NCI-H2196 treated with DMSO at 0.1 percent for 48 hours (cell line): ENCODE results near the gene EEF1G.
"Not testable (repeated sequence)": the region's sequence is repeated elsewhere in the genome, so short reads cannot be mapped to it uniquely, and the experiment has no call there.

Source experiments
- DNase-seq: peaks from one replicate; lab custom pipeline; 2025; ENCODE audit not compliant: unreplicated experiment; lab: John Stamatoyannopoulos, UW

The EEF1G gene

DNA sequence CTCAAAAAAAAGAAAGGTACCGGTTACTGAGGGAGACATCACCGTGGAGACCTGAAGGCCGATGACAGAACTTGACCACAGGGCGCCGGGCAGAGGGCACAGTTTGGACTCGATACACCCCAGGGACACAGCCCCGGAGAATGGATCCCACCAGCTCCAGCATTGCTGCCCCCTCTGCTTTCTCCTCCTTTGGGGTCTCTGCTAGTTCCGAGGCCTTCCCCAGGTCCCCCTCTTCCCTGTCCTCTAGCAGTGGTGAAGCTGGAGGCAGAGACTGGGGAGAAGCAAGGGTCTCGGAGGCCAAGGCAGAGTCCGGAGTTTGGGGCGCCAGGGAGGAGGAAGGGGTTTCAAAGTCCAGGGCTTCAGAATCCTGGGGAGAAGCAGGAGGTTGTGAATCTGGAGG lies 4.8 kb upstream of the EEF1G start:
- DNase-seq: no peak

GRCh38 chr11:62577046-62577714 lies 3.5 kb upstream of the EEF1G start:
- DNase-seq: no peak

DNA sequence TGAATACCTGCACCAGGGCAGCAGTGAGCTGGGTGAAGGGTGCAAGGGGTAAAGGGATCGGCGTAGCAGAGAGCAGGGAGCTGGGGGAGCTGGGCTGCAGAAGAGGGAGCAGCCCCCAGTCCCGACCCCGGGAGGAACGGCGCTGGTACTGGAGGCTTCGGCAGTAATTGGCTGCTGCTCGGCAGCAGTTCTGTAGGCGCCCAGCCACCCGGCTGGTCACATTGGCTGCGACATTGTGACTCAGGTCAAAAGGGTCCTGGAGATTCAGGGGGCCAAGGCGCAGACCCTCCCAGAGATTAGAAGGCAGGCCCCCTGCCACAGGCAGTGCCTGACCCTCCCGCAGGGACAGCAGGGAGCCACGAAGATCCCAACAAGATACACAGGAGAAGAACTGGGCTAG lies 2.1 kb upstream of the EEF1G start:
- DNase-seq: no peak

GRCh38 chr11:62575156-62575555 lies 1.5 kb upstream of the EEF1G start:
- no peak for DNase-seq

GRCh38 chr11:62574363-62575071 lies 826 bp upstream of the EEF1G start:
- no peak for DNase-seq

DNA sequence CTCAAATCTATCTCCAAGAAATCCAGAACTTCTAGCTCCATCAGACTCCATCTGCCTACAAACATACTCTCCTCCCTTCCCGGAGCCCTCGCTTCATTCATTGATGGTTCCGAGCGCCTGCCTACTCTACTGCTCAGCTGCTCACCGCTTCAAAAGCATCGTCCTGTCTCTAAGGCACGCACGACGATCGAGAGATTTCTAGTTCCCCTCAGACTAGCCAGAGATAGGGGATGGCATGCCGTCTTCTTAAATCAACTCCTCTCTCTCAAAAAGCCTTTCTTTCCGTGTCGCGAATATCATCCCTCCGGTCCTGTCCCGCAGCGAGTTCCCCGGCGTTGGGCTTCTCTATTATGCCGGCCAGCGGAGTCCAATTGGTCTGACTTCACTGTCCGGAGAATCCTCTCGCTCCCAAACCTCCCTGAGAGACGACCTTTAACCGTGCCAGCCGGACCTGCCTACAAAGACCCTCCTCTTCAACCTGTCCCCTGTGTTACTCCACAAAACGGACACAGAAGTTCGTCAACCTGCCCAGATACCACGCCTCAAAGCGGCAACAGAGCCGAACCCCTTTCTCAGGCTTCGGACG lies 592 bp downstream of the EEF1G start:
- no peak for DNase-seq

GRCh38 chr11:62572431-62572830 lies 1.3 kb downstream of the EEF1G start:
- no peak for DNase-seq

DNA sequence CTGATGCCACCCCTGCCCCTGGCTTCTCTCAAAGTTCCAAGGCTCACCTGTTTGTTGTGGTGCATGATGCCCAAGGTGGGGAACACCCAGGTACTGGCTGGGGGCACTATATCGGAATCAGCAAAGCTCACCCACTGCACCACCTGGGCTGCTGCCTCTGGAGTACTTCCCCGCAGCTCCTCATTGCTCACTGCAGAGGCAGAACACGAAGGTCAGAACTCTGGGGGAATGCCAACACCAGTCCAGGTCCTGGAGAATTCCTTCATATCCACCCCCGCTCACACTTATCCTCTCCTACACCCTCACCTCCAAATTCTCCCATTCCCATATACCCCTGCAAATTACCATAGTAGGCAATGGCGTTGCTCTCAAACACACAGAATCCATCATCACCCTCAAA lies 2.2 kb downstream of the EEF1G start:
- not testable (repeated sequence) for DNase-seq

GRCh38 chr11:62570903-62571302 lies 2.8 kb downstream of the EEF1G start:
- DNase-seq: not testable (repeated sequence)

- no peak for DNase-seq
Observed at GRCh38 chr11:62569611-62570010, 4.1 kb downstream of the EEF1G start.

GRCh38 chr11:62567018-62567633 lies 6.6 kb downstream of the EEF1G start:
- no peak for DNase-seq

DNA sequence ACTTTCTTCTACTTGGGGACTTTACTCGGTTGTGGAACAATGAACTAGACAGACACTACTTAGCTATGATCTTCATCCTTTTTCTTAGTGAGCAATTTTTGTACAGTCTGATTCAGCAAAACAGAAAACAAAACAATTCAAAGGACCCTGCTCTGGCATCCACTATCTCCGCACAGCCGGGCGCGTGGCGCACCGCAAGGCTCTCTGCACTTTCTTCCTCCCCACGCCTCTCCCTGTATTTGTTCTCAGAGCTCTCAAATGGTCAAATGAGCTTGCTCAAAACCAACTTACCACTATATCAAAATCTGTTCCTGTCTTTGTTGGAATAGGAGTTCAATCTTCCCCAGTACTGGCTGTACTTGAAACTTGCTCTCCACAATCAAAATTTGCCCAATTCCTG lies 7.4 kb downstream of the EEF1G start:
- DNase-seq: no peak

DNA sequence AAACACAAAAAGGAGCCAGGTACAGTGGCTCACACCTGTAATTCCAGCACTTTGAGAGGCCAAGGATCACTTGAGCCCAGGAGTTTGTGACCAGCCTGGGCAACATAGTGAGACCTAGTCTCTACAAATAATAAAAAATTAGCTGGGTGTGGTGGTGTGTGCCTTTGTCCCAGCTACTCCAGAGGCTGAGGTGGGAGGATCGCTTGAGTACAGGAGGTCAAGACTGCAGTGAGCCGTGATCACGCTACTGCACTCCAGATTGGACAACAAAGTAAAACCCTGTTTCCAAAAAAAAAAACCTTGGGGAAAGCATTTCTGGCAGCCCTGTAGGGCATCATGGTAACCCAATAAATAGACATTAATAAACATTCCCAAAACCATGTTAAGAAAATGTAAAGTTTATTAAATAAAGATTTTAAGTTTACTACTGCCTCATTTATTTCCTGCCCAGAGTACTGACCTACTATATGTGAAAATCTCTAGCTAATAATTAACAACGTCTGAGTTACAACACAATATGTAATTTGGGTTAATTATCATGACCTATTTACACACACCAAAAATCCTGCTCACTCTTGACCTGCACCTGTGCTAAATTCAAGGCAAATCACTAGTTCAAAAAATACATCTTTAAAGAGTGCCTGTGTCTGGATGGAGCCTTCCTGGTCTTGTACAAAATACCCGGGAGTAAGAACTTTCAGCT lies 8.4 kb downstream of the EEF1G start:
- no peak for DNase-seq

DNA sequence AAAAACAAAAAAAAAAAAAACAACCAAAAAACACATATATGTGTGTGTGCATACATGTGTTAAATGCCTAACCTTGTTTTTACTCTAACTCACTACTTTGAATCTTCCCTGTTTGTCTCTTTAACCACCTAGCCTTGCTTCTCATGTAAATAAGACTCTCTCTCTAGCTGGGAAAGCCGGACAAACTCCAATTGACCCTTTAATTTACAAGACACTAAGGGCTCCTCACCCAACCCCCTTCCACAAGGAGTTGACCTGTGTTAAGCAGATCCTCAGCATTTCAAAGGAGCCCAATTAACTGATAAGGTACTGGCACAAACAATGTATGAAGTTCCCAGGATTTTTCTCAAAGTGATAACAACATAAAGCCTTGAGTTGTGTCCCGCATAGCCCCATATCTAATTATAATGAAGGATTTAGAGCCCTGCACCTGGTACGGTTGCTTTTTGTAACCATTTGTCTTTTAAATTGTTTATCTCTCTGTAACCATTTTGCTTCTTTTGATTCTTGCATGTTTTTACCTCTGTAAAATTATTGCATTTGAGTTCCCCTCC lies 11.9 kb downstream of the EEF1G start:
- not testable (repeated sequence) for DNase-seq

DNA sequence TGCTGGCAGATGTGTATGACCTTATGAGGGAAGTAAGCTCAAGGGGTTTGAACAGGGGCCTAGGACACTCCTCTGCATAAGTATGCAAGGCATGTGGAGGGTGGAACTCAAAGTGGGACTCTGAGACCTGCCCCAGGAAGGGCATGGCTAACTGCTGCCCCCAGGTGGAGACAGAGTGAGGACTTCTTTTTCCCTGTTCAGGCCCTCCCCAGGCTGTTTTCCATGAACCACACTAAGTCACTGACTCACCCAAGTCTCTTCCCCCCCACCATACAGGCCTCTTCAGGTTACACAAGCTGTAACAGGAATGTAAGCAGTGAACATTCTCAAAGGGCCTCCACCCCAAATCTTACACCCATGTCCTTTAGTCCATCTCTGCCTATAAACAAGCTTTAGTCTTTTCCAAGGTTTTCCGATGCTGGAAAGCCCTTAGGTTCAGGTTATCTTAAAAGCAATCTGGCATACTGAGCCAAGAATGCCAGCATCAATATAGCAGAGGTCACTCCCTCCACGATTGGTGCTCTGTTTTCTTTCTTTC lies 13.1 kb downstream of the EEF1G start:
- DNase-seq: peak; percentile 47

- not testable (repeated sequence) for DNase-seq
Observed at GRCh38 chr11:62559626-62560025, 14.1 kb downstream of the EEF1G start.

- DNase-seq: no peak
Observed at GRCh38 chr11:62559204-62559603, 14.5 kb downstream of the EEF1G start.

DNA sequence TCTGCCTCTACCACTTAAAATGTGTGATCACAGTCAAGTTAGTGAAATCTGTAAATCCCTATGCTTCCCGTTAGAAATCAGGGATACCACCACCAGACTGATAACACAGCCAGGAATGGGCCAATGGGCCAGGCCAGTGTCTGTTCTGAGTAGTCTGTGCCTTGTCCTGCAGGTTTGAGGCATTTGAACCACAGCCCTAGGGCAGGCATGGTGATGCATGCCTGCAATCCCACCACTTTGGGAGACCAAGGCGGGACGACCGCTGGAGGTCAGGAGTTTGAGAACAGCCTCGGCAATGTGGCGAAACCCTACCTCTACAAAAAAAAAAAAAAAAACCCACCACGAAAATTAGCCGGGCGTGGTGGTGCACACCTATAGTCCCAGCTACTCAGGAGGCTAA lies 15.0 kb downstream of the EEF1G start:
- DNase-seq: no peak

DNA sequence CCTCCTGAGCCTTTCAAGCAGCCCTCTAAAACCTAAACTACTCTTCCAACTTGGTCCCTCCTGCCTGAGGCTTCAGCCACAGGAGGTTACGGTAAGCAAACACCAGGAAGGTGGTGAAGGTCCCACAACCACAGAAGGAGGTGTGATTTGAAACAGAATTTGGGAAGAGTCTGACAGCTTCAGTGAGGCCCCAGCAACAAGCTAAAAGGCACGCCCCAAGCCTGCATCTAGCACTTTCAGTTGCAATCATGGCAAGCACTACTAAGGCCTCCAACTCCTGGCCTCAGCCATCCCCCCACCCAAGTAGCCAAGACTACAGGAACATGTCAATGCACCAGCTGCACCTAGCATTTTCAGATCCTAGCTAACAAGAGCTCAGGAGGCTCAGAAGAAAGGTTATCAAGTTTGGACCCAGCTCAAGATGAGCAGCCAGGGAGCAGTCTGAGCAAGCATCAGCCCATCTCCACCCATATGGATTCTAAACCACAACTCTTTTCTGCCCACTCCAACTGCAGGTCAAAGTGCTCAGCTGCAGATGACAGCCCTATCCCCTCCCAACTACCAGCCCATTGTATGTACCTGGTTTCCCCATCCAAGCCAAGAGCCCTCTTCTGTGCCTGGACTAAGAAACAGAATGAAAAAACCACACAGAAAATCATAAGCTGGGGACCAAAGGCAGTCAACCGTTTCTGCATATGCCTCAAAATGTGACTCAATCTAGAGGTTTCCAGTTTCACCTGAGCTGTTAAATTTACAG lies 16.6 kb downstream of the EEF1G start:
- DNase-seq: no peak
